Omental fat pad (tissue), 4 donors: ENCODE data around the gene ARHGEF3. TPM values are rescaled to one million over a fixed set of nuclear protein-coding genes. Genes with fewer than 3 reads are reported as not detected.
"Not testable (repeated sequence)": the region's sequence is repeated elsewhere in the genome, so short reads cannot be mapped to it uniquely, and the experiment has no call there.

Experiments
- ATAC-seq: fragments of 150-250 bp; one replicate; pipeline ENCODE4 v1.9.1; 2016; ENCODE audit warnings: mild to moderate bottlenecking, moderate library complexity; ENCODE audit not compliant: low FRiP score
- DNase-seq: peaks from one replicate; pipeline ENCODE4 v3.0.0-alpha.2; 2019; ENCODE audit warnings: low spot score
- total RNA-seq, 4 donors: library from RNA; depleted of rRNA; stranded (reverse); fragments of >200 nt; gene quantifications; one replicate each; pipeline ENCODE4 v1.1.0, GENCODE V29; 2016
- TF ChIP-seq, protein P1 (sequence below), 3 donors: fragments of 450-650 bp; IDR thresholded peaks; one replicate each; pipeline ENCODE4 v1.5.1; 2016 to 2017; ENCODE audit warnings: antibody characterized with exemption in 3 of 3, mild to moderate bottlenecking in 3 of 3, moderate library complexity in 2 of 3

ARHGEF3 gene
- total RNA-seq, 4 donors from 2014 or later = 16.9 to 26.3 (median 21.9) TPM

DNA sequence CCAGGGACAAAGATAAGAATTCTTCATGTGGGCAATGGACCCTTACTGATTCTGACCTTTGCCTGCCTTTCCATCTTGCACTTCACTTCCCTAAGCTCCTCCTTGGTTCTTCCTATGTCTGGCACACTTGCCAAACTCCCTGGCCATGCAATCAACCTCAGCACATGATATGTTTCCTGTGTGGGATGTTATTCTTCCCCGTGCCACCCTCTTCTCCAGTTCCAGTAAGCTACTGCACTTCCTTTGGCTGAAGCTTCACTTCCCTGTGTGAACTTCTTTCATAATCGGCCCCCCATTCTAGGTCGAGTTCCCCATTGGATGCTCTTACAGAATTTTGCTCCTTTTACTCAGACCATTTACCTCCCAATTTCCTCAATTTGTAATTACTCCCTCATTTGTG is 108.0 kb downstream of the ARHGEF3 start:
- DNase-seq = no peak
- TF ChIP-seq, protein P1, sequence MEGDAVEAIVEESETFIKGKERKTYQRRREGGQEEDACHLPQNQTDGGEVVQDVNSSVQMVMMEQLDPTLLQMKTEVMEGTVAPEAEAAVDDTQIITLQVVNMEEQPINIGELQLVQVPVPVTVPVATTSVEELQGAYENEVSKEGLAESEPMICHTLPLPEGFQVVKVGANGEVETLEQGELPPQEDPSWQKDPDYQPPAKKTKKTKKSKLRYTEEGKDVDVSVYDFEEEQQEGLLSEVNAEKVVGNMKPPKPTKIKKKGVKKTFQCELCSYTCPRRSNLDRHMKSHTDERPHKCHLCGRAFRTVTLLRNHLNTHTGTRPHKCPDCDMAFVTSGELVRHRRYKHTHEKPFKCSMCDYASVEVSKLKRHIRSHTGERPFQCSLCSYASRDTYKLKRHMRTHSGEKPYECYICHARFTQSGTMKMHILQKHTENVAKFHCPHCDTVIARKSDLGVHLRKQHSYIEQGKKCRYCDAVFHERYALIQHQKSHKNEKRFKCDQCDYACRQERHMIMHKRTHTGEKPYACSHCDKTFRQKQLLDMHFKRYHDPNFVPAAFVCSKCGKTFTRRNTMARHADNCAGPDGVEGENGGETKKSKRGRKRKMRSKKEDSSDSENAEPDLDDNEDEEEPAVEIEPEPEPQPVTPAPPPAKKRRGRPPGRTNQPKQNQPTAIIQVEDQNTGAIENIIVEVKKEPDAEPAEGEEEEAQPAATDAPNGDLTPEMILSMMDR (IDR thresholded peaks at IDR 0.05) = no peak
- ATAC-seq = no peak

DNA sequence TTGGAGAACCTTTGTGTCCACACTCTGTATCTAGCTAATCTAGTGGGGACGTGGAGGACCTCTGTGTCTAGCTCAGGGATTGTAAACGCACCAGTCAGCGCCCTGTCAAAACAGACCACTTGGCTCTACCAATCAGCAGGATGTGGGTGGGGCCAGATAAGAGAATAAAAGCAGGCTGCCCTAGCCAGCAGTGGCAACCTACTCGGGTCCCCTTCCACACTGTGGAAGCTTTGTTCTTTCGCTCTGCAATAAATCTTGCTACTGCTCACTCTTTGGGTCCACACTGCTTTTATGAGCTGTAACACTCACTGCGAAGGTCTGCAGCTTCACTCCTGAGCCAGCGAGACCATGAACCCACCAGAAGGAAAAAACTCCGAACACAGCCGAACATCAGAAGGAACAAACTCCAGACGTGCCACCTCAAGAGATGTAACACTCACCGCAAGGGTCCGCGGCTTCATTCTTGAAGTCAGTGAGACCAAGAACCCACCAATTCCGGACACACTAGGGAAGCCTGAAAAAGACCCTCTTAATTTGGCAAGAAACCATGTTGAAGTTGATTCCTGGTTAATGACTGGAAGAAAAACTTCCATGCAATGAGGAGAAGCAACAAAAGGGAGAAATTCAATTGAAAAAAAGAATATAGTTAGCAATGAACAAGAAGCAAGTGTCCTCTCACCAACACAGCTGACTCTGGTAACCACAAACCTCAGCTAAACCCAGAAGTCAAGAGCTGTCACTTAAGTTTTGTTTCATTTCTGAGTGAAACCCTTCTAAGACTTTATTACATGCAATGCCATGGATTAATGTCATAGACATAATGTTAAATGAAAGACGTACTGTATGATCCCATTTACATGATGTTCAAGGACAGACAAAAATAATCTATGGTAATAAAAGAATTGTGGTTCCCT is 109.0 kb downstream of the ARHGEF3 start:
- not testable (repeated sequence) for ATAC-seq, DNase-seq

DNA sequence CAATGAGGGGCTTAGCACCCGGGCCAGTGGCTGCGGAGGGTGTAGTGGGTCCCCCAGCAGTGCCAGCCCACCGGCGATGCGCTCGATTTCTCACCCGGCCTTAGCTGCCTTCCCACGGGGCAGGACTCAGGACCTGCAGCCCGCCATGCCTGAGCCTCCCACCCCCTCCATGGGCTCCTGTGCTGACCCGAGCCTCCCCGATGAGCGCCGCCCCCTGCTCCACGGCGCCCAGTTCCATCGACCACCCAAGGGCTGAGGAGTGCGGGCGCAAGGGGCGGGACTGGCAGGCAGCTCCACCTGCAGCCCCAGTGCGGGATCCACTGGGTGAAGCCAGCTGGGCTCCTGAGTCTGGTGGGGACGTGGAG is 109.8 kb downstream of the ARHGEF3 start:
- DNase-seq, ATAC-seq: not testable (repeated sequence)

DNA sequence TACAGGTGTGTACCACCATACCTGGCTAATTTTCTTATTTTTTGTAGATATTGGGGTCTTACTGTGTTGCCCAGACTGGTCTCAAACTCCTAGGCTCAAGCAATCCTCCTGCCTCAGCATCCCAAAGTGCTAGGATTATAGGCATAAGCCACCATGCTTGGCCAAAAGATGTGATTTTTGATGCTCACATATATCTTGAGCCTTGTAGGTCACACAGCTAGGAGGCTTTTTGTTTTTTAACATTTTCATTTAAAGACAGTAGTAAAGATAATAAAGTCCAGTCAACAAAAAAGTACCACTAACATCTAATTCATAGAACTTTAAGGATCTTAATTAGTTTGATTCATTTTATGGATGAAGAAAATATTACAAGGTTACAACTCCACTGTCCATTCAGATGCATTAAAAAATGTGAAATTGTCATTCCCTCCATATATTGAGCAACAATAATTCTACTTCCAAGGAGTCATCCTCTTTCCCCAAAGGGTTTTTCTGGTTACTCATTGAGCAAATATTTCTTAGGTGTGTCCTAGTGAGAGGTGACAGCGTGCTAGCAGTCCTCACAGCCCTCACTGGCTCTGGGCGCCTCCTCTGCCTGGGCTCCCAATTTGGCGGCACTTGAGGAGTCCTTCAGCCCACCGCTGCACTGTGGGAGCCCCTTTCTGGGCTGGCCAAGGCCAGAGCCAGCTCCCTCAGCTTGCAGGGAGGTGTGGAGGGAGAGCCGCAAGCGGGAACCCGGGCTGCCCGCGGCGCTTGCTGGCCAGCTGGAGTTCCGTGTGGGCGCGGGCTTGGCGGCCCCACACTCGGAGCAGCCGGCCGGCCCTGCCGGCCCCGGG is 110.4 kb downstream of the ARHGEF3 start:
- no peak for DNase-seq
- ATAC-seq = no peak
- TF ChIP-seq, protein P1 (IDR thresholded peaks at IDR 0.05) = no peak

DNA sequence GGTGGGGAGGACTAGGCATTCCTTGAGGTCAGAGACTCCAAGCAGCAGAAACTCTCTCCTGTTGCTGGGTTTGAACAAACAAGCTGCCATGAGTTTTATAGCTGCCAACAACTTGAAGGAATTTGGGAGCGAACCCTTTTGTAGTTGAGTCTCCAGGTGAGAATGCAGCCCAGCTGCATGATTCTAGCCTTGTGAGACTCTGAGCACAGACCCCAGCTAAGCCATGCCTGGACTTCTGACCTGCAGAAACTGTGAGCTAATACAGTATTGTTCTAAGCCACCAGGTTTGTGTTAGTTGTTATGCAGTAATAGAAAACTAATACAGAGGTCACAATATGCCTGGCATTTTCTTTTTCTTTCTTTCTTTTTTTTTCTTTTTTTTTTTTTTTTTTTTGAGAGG is 112.4 kb downstream of the ARHGEF3 start:
- TF ChIP-seq, protein P1 (IDR thresholded peaks at IDR 0.05) = no peak
- ATAC-seq = no peak
- DNase-seq = no peak

DNA sequence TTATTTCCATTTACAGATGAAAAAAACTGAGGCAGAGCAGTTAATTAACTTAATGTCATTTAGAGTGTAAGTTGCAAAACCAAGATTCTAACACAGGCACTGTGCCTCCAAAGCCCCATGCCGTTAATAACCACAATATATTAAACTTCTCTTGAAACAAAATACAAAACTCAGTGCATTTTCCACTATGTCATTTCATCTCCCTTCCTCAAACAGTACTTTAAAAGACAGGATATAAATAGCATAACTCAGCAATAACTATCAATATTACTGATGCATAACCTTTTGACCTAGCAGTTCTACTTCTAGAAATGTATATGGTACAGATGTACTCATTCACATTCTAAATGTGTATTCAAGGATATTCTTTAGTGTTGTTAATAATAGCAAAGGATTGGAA is 113.6 kb downstream of the ARHGEF3 start:
- ATAC-seq (no peak), DNase-seq (no peak)
- TF ChIP-seq, protein P1 (IDR thresholded peaks at IDR 0.05) = no peak

DNA sequence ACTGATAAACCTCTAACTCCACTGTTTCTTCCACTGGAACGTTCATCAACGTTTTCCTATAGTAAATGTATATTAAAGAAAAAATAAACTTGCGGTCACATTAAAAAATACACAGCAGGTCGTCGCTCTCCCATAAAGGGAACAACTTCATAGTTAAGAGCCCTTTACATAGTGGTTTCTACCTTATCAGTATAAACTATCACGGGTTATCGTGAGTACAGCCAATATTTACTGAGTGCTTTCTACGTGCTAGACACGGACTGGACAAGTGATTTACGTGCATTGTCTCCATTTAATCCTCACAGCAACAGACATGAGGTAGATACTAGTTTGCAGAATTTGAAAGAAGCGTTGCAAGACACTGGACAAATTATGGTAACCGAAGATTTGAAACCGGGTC is 117.7 kb downstream of the ARHGEF3 start:
- TF ChIP-seq, protein P1 (IDR thresholded peaks at IDR 0.05) = no peak
- ATAC-seq (no peak), DNase-seq (no peak)
